CD4-positive, alpha-beta T cell treated with Interferon gamma for 1 hour (primary cell): ENCODE data around the gene AUTS2.

Source experiments
- DNase-seq: peaks from one replicate; pipeline ENCODE4 v3.0.0-alpha.2; 2020

AUTS2 gene

DNA sequence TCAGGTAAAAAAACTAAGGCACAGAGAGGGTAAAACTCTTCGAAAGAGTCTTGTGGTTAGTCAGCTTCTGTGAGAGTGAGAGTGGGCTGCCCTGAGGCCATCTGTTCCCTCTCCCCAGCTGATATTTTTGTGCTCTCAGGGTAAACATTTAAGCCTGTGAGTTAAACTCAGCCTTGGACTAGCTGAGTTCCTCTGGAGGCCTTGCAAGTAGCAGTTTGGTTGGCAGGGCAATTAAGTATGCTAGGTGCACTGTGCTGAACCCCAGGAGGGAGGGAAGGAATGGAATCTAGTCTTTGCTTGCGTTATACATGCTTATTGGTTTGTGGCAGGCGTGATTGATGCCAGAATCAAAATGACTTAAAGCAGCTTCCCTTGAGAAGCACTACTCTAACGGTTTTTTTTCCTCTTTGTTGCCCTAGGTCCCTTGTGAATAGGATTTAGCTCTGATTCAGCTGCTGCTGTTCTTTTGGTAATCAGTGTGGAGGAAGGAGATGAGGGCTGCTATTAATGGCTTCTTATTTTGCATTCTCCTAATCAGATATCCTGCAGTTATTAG lies 140.2 kb downstream of the AUTS2 start:
- DNase-seq, result no peak

DNA sequence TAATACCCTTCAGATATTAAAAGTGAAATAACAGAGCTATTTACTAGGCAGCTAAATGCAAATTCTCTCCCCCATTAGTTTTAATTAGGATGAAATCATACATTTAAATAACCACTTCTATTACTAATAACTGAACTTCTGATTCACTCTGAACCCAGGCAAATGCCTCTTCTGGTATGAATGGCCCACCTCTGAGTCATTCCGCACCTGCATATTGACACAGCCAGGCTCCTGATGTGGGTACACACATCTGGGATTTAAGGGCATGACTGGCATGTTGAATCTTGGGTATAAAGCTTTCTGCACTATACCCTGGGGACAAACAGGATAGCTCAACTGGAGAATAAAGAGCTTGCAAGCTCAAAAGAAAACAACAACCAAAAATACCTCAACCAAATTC lies 140.9 kb downstream of the AUTS2 start:
- DNase-seq, result no peak

DNA sequence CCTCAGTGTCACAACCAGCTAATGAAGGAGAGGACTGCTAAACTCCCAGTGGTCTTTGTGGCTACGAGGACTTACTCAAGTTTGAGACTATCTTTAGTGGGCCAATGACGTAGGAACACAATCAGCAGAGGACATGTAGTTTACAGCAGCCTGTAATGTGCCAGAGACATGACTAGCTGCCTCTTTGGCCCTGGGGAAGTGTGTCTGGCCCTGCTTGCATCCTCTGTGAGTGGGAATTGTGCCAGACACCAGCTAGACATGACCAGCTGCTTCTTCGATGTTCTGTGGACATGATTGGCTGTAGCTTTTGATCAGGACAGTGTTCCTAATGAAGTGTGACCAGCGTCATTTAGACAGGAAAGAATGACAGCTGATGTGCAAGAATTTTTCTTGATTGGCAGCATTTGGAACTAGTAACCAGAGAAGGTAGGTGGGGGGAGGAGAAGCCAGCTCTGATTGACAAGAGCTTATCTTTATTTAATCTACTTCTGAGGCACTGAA lies 141.7 kb downstream of the AUTS2 start:
- peak; percentile 2 for DNase-seq

DNA sequence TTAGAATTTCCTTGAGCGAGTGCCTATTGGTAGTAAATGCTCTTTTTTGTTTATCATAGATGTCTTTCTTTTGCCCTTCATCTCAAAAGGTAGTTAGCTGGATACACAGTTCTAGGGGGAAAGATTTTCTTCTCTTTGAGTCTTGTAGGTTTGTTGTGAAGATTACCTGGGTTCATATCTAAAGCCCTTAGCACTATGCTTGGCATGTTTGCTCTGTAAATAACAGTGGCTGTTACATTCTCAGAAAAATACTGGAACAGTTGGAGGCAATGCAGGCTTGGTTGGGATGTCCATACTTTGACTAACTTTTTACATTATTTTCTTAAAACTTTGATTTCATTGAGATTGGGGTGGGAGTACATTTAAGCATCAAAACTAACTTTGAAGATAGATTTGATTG lies 144.0 kb downstream of the AUTS2 start:
- no peak for DNase-seq

DNA sequence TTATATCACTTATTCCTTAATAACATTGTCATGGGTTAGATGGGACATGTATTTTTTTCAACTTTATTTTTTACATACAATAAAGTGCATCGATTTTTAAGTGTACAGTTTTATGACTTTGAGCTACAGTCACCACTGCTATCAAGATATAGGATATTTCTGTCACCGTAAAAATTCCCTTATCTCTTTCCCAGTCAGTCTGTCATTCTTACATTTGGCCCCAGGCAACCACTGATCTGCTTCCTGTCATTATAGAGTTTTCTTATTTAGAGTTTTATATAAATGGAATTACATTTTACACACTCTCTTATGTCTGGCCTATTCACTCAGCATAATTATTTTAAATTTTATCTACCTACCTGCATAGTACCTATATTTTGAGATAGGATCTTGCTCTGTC lies 145.2 kb downstream of the AUTS2 start:
- DNase-seq, result no peak

DNA sequence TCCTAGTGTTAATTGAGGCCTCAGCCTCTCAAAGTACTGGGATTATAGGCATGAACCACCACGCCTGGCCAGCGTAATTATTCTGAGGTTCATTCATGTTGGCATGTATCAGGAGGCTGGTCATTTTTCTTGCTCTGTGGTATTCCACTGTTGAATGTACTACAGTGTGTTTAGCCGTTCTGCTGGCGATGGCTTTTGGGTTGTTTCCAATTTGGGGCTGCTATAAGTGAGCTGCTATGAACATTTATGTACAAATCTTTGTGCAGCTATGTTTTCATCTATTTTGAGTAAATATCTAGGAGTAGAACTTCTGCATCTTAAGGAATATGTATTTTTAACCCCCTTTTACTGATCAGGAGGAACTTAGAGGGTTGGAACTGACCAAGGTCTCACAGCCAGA lies 145.8 kb downstream of the AUTS2 start:
- DNase-seq, result no peak

DNA sequence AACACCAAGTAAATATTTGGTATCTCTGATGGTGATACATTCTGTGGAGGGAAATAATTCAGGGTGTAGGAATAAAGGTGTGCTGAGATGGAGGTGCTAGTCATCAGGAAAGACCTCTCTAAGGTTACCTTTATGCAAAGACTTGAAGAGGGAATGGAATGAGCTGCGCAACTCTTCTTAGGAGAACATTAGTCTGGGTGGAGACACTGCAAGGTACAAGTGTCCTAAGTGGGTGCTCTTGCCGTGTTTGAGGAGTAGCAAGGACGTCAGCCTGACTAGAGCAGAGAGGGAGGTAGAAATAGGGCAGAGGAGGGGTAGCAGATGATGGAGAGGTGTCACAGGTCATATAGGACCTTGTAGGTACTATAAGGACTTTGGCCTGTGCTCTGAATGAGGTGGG lies 148.1 kb downstream of the AUTS2 start:
- no peak for DNase-seq

DNA sequence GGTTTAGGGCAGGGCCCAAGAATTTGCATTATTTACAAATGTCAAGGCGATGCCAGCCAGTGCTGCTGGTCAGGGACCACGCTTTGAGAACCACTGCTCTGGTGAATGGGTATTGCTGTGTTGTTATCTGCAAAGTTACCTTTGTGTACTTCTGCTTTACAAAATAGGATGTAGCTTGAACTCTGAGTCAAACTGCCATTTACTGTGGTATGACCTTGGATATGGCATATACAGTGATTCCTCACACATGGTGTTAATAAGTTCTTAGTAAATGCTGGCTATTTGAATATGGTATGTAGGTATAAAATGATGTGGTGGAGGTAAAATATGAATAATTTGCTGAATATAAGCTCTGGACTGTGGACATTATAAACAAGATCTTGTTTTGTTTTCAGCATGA lies 148.9 kb downstream of the AUTS2 start:
- DNase-seq, result no peak

DNA sequence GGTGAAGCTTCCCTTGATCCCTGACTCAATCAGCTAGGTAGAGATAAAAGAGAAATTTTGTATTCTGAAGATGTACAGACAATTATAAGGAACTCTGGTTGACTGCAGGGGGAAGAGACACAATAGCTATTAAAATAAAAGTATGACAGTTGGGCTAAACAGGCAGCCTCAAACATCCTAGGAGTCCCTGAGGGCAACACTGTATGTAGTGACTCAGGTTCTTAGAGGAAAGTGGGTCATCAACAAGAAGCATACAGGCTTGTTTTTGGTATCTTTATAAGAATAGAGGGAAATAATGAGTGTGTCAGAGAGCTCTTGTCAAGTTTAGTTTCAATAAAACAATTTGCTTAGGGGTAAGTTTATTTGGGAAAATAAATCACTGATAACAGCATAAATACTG lies 150.3 kb downstream of the AUTS2 start:
- DNase-seq, result no peak

DNA sequence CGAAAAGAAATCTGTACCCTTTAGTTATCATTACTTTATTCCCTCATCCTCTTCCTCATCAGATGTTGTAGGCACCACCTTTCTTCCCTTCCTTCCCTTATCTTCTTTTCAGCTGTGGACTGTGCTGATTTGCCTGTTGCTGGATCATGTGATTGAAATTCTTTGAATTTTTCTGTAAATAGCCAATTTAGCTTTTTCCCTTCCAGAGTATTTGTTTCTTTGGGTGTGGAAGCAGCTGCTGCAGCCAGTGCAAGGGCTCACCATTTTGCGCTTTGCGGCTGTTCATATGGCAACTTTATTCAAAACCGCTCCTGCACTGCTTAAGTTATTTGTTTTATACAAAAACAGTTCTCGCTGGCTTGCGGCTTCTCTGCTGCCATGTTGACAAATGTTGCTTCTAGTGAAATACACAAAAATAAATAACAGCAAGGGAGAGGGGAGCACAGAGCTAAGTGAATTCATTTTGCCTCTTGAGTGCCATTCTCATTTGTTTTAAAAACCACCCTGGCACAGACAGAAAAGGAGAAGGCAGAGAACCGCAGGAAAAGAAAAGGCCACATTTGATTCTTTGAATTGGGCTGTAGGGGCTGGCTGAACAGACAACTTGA lies 151.2 kb downstream of the AUTS2 start:
- DNase-seq, result no peak

DNA sequence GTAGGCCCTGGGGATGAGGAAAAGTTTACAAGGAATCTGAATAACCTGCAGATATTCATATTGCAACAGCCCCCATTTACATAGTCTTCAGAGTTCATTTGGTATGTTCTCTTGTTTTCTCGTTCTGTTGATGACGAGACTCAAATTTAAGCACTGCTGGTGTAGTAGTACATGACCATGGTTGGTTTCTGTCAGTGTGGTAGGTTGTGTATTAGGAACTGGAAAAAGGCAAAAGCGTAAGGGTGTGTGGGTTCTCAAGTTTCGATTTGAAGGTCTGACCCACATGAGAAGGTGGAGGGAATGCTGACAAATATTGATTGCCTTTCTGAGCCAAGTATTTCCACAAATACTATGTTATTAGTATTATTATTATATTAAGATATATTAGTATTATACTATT lies 151.7 kb downstream of the AUTS2 start:
- no peak for DNase-seq

DNA sequence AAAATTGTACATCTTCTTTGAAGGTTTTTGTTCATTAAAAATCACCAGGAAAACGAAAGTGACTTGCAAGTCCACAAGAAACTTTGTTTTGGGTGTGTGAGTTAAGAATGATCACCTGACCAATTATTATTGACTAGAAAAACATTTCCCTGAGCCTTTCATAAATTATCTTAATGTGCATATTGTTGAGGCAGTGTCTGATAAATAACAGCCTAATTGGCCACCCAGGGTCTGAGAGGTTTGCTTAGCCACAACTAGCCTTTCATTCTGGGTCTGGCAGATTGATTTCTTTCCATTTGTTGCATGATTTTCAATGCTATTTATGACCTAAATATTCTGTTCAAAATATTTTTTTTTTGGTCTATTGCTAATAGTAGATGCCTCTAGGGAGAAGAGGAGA lies 152.8 kb downstream of the AUTS2 start:
- DNase-seq, result no peak

DNA sequence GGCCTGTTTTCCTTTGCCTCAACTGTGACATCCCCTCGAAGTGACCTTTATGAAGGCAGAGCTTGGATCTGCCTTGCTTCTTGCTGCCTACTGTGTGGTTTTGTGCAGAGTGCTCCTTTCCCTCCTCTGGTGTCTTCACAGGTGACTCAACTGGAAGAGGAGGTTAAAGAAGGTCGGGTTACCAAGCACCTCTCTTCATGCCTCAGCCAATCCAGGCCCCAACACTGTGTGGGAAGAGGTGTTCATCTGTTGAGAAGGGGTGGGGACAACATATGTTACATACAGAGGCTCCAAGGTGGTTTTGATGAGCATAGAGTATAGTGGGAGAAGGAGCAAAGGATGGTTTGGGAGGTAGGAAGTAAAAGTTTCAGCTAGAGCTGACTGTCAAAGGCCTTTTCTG lies 155.7 kb downstream of the AUTS2 start:
- no peak for DNase-seq

DNA sequence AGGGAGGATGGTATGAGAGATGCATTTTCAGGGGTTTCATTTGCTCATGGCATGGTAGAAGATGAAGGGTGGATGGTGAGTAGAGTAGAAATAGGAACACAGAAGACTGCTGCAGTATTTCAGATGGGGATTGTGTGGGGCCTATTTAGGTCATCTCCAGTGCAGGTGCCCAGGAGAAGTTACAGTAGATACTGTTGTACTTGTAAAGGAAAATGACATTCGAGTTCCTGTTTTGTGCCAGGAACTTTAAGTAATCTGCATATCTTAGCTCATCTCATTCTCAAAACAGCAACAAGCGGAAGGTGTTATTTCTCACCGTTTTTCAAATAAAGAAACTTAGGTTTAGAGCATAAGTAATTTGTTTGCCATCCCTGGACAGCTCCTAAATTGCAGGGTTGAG lies 156.2 kb downstream of the AUTS2 start:
- DNase-seq, result no peak

DNA sequence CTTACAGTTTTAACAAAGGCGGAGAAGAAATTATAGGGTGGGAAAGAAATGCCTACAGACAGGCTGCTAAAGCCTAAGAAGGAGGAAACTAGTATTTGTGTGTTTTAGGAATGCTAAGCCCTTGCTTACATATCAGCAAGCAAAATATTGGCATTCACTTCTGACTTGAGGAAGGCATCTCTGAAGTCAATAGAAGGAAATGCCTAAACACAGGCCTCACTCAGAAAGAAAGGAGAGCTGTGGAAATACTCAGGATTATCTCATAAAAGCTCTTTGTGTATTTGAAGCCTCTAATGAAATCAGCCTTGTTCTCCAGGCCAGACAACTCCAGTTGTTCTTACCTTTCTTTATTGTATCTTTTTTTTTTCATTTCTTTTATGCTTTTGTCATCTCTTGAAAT lies 158.0 kb downstream of the AUTS2 start:
- DNase-seq, result no peak

DNA sequence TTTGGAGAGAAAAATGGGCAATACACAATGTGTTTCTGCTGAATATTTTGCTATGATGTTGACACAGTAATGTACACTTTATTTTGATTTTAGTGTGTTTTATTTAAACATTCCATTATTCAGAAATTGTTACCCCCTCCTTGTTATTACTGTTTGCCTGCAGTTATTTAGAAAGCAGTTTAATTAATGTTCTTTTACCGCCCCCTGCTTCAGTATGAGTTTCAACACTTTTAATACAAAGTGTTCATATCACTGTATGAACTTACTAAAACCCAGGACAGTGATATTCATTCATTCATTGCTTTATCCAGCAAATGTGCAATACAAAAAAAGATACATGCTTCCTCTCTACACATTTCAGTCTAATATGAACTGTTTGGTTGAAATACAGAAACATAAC lies 159.3 kb downstream of the AUTS2 start:
- no peak for DNase-seq

DNA sequence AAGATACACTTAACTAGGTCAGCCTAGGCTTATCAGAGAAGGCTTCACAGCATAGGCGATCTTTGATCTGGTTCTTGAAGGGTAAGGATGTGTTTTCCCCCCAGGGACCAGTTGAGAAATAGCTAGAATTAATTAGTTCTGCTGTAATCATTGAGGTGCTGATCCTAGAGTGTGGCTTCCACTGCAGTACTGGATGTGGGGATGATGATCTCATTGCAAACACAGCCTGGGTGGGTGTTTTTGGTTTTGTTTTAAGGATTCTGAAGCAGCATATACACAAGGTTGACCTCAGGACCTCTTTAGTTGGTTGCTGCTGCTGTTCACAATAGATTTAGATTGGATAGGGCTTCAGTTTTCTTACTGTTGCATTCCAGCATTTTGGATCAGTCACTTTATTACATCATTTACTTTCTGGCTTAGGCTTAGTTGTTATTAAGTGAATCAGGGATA lies 159.7 kb downstream of the AUTS2 start:
- no peak for DNase-seq

DNA sequence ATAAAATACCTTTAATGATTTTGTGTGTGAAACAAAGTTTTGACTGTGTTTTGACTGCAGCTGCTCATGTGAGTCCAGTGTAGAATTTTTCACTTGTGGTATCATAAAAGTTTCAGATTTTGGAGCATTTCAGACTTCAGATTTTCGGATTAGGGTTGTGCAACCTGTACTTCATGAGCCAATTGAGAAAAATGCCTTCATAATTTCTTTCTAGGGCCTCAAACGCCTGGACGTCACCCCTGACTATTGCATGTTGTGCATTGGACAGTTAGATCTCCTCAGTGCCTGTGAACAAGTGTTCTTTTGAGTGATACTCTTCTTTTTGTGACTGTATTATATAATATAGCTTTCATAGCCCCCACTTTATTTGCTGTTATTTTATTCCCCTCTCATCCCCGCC lies 161.1 kb downstream of the AUTS2 start:
- DNase-seq, result no peak

DNA sequence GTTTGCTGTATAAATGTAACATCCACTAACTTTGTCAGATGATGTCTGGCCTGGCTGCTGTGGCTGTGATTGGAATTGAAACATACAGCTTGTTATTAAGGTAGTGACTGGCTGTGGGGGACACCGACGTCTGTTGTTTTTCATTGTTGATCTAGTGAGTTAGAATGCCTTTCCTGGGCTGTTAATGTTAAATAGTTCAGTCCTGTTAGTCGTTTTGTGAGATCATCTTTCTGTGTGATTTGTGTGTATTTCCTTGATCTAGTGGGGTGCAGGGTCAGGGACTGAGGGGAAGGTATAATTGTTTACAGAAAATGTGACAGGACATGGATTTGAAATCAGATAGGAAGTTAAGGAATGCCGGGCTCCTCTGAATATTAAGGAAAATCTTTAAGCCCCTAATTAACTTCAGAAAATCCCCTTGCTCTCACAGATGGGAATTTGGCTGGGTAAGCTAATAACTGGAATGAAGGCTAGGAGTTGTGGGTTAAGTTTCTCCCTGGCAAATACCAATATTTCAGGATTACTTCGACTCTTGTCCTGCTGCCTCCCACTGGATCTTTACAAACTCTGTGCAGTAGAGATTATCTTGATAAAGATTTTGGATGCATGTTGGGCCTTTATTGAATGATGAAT lies 163.1 kb downstream of the AUTS2 start:
- DNase-seq, result no peak

DNA sequence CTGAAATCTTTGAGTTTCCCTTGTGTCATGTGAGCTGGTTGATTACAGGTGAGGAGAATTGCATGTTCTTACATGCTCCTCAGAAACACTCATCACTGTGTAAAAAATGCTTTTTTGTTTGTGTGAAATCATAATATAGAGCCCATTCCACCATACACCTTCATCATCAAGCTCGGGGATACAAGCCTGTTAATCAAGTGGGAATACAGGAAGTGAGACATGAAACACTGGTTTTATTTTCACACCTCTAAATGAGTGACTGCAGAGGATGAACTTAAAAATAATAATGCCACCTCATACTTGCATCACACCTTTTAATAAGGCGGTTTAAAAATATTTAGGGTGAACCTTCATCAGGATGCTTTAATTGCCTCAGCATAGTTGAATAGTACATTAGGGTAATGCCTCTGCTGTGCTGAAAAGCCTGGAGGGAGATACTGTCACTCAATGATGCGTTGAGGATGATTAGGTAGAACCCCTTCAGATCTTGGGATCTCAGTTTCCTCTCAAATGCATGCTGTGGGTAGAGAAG lies 164.6 kb downstream of the AUTS2 start:
- DNase-seq, result no peak

DNA sequence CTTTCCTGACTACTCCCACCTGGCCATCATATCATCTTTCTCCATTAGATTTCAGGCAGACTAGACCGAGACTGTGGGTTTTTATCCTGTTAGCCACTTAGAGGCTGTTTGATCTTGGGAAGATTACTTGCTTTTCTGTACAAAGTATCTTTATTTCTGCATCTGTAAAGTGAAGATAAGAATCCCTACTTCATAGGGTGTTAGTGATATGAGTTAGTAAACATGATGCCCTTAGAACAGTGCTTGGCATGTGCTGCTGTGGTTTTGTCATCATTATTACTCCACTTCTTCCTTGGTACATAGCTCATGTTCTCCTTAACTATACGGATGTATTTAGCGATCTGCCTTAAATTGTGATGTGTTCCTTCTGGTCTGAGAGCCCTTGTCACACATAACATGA lies 165.2 kb downstream of the AUTS2 start:
- DNase-seq, result no peak

DNA sequence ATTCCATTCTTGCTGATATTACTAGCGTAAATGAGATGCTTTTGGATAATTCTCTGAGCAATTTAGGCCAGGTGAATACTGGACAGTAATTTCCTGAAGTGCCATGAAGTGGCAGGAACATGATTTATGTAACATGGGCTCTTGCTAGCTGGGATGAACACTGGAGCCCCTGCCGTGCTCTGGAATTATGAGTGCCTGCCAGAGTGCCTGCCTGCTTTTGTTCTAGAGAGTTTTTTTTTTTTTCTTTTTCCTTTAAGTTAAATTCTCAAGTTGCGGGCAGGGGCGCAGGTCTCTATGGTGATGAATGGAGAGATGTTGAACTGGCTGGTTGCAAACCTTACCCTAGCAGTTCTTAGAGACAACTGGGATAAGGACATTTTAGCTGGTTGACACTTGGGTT lies 165.9 kb downstream of the AUTS2 start:
- DNase-seq, result no peak

DNA sequence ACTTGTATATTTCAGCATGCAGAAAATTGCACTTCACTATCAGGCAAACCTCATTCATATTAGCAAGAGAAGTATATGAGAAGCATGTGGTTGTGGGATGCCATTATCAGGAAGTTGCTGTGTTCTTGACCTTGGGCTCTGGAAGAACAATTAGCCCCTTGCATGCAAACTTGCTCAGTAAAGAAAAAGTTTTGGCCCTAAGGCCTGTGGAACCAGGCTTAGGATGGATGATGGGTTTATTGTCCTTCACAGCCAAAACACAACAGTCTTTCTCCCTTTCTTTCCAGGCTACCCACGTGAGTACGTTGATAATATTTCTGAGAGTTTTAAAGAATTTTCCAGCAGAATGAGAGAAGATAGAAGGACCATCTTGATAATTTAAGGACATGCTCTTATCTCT lies 166.4 kb downstream of the AUTS2 start:
- no peak for DNase-seq

DNA sequence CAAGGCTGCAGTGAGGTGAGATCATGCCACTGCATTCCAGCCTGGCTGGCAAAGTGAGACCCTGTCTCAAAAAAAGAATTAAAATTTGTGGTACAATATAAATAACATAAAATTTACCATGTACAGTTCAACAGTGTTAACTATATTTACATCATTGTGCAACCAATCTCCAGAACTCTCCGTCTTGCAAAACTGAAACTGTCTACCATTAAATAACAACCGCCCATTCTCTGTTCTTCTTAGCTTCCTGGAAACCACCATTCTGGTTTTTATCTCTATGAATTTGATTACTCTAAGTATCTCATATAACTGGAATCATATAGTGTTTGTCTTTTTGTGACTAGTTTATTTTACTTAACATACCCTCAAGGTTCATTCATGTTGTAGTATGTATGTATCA lies 167.6 kb downstream of the AUTS2 start:
- no peak for DNase-seq
